Breast epithelium (tissue), 4 donors: ENCODE data around the gene LINGO3. TPM values are rescaled to one million over a fixed set of nuclear protein-coding genes. Genes with fewer than 3 reads are reported as not detected.
"Not testable (repeated sequence)": the region's sequence is repeated elsewhere in the genome, so short reads cannot be mapped to it uniquely, and the experiment has no call there.

Experiments used
- DNase-seq, 2 donors: peaks; one replicate each; pipeline ENCODE4 v3.0.0-alpha.2; 2019; ENCODE audit warnings: low spot score in 2 of 2
- H3K27ac ChIP-seq, 2 donors: fragments of 200-600 bp; sonication (generic) in 1 of 2; one replicate each; pipeline ENCODE4 v1.5.1; 2016 to 2019; ENCODE audit warnings: mild to moderate bottlenecking in 1 of 2
- H3K27me3 ChIP-seq, 2 donors: fragments of 200-600 bp; sonication (generic) in 1 of 2; one replicate each; pipeline versions ENCODE4 v1.5.1 to v1.6.0; 2017 to 2019; ENCODE audit warnings: control low read depth in 1 of 2, mild to moderate bottlenecking in 1 of 2
- H3K36me3 ChIP-seq: fragments of 200-600 bp; one replicate; pipeline ENCODE4 v1.5.1; 2019
- H3K4me1 ChIP-seq, 2 donors: fragments of 200-600 bp; sonication (generic); one replicate each; pipeline ENCODE4 v1.5.1; 2016 to 2019; ENCODE audit warnings: control low read depth in 1 of 2
- H3K4me3 ChIP-seq, 3 donors: fragments of 200-600 bp; sonication (generic); 1 replicate in 2 of 3; 2 replicates in 1 of 3; pipeline ENCODE4 v1.5.1; 2016 to 2019; ENCODE audit warnings: mild to moderate bottlenecking in 3 of 3, moderate library complexity in 2 of 3
- H3K9me3 ChIP-seq, 2 donors: fragments of 200-600 bp; sonication (generic) in 1 of 2; one replicate each; pipeline ENCODE4 v1.5.1; 2016 to 2019; ENCODE audit warnings: control low read depth in 1 of 2
- CTCF ChIP-seq, 3 donors: fragments of 450-650 bp; IDR thresholded peaks; one replicate each; pipeline ENCODE4 v1.5.1; 2016 to 2017; ENCODE audit warnings: antibody characterized with exemption in 3 of 3, mild to moderate bottlenecking in 3 of 3, moderate library complexity in 3 of 3
- POLR2A ChIP-seq: fragments of 450-650 bp; IDR thresholded peaks from one replicate; pipeline ENCODE4 v1.6.1; 2016; ENCODE audit warnings: antibody characterized with exemption, mild to moderate bottlenecking, moderate library complexity
- POLR2AphosphoS5 ChIP-seq, 3 donors: sonication (generic); formaldehyde crosslinking; IDR thresholded peaks; one replicate each; pipeline ENCODE4 v1.6.1; 2017; ENCODE audit warnings: antibody characterized with exemption in 3 of 3
- intact Hi-C: fragments of 100-400 bp; cut with DNase I; formaldehyde crosslinking; loops from one replicate; pipeline ENCODE4 v1.15.1; 2023; ENCODE audit warnings: low total_unique reads
- total RNA-seq, 3 donors: library from RNA; depleted of rRNA; stranded (reverse); fragments of >200 nt; gene quantifications; one replicate each; pipeline ENCODE4 v1.1.0, GENCODE V29; 2016

LINGO3 gene
- total RNA-seq, 3 donors from 2014 or later, result 0.16 to 0.33 TPM; not detected in 1

- Histone ChIP-seq H3K27me3 (no peaks in the 10 kb centered on the region), H3K9me3 (no peaks in the 10 kb centered on the region), H3K4me3 (no peak overlapping the region), H3K36me3 (no peaks in the 10 kb centered on the region), H3K27ac (no peak overlapping the region), H3K4me1 (no peaks in the 10 kb centered on the region)
- TF ChIP-seq CTCF (IDR thresholded peaks at IDR 0.05), result no peak
- TF ChIP-seq POLR2AphosphoS5 (IDR thresholded peaks at IDR 0.05), result no peak
- TF ChIP-seq POLR2A, result no peak
- no peak for DNase-seq
- intact Hi-C loops, result no loop called here
Measured at GRCh38 chr19:2353887-2354592, 46.1 kb upstream of the LINGO3 start.

DNA sequence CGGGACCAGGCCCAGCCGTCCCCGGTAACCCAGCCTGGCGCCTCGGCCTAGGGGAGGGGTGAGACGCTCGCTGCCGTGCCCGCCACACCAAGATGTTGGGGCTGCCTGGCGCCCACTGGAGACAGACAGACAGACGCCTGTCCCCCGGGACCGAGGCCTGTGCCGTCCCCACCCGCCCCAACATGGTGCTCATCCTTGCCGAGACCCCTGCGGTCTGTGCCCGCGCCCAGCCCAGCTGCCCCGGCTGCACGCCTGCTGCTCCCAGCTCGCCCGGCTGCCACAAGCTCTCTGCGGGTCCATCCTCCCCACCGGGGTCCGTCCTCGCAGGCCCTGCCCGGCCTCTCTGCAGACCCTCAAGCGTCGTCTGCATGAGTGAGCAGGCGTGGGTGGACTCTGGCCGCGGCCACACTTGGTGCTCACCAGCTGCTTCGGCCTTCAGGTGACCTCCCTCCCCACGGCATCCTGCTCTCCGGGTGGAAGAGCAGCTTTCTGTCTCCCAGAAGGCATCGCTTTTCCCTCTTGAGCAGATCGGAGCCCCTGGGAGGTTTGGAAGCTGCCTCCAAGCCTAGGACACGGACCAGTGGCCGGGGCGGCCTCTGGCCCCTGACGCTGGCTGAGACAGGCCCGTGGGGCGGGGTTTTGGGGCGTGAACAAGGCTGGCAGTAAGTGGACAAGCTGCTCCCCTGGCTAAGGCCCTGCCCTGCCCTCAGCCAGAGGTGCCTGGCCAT, 45.4 kb upstream of the LINGO3 start:
- intact Hi-C loops, result no loop called here
- Histone ChIP-seq H3K27ac (no peak overlapping the region), H3K4me1 (no peaks in the 10 kb centered on the region), H3K4me3 (no peak overlapping the region), H3K9me3 (no peaks in the 10 kb centered on the region), H3K27me3 (no peaks in the 10 kb centered on the region), H3K36me3 (no peaks in the 10 kb centered on the region)
- DNase-seq, result no peak
- no peak for TF ChIP-seq CTCF (IDR thresholded peaks at IDR 0.05)
- TF ChIP-seq POLR2A, result no peak
- TF ChIP-seq POLR2AphosphoS5 (IDR thresholded peaks at IDR 0.05), result no peak

DNA sequence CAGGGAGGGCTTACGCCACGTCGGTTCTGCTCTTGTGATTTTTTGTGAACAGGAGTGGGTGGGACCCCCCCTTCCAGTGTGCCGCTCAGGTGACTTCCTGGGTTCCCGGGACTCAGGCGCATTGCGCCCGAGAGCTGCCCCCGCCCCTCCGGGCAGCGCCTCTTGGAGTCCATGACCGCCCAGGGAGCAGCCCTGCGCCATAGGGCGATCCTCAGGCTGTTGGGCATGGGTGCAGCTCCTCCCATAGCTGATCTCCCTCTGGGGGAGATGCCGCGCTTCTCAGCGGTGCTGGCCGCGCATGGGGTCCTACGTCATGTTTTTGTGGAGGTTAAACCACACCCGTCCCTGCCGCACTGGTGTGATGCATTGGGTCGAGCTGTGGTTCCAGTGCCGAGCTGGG, 44.2 kb upstream of the LINGO3 start:
- Histone ChIP-seq H3K9me3 (no peaks in the 10 kb centered on the region), H3K27me3 (no peaks in the 10 kb centered on the region), H3K4me3 (no peak overlapping the region), H3K36me3 (no peaks in the 10 kb centered on the region), H3K27ac (no peak overlapping the region), H3K4me1 (no peaks in the 10 kb centered on the region)
- intact Hi-C loops, result no loop called here
- TF ChIP-seq POLR2AphosphoS5 (IDR thresholded peaks at IDR 0.05) (no peak), CTCF (IDR thresholded peaks at IDR 0.05) (no peak), POLR2A (no peak)
- DNase-seq, result no peak

GRCh38 chr19:2351591-2351990, 43.6 kb upstream of the LINGO3 start:
- Histone ChIP-seq H3K9me3 (no peaks in the 10 kb centered on the region), H3K27me3 (no peaks in the 10 kb centered on the region), H3K4me1 (no peaks in the 10 kb centered on the region), H3K4me3 (no peak overlapping the region), H3K36me3 (no peaks in the 10 kb centered on the region), H3K27ac (no peak overlapping the region)
- intact Hi-C loops, result no loop called here
- no peak for TF ChIP-seq POLR2AphosphoS5 (IDR thresholded peaks at IDR 0.05)
- no peak for TF ChIP-seq CTCF (IDR thresholded peaks at IDR 0.05)
- TF ChIP-seq POLR2A, result no peak
- no peak for DNase-seq

GRCh38 chr19:2350656-2351055, 42.7 kb upstream of the LINGO3 start:
- DNase-seq, result no peak
- TF ChIP-seq CTCF (IDR thresholded peaks at IDR 0.05) (no peak), POLR2AphosphoS5 (IDR thresholded peaks at IDR 0.05) (no peak), POLR2A (no peak)
- no peak overlapping the region for H3K27ac ChIP-seq
- H3K36me3 ChIP-seq, result no peaks in the 10 kb centered on the region
- intact Hi-C loops, result no loop called here
- no peak overlapping the region for H3K4me3 ChIP-seq
- no peaks in the 10 kb centered on the region for H3K9me3 ChIP-seq
- no peaks in the 10 kb centered on the region for H3K27me3 ChIP-seq
- H3K4me1 ChIP-seq, result no peaks in the 10 kb centered on the region

DNA sequence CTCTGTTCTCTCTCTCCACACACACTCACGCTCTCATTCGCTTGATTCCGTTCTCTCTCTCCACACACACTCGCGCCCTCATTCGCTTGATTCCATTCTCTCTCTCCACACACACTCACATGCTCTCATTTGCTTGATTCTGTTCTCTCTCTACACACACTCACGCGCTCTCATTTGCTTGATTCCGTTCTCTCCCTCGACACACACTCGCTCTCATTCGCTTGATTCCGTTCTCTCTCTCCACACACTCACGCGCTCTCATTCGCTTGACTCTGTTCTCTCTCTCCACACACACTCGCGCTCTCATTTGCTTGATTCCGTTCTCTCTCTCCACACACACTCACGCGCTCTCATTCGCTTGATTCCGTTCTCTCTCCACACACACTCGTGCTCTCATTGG, 41.9 kb upstream of the LINGO3 start:
- H3K27ac ChIP-seq, H3K27me3 ChIP-seq, H3K4me1 ChIP-seq, H3K36me3 ChIP-seq, intact Hi-C loops, DNase-seq, H3K4me3 ChIP-seq, H3K9me3 ChIP-seq: not testable (repeated sequence)
